IMR-90 (cell line): ENCODE results near the gene ZNF549. TPM values are rescaled to one million over a fixed set of nuclear protein-coding genes. Genes with fewer than 3 reads are reported as not detected.

Experiments used
- ATAC-seq: fragments of 200-7000 bp; cut with Tn5 transposase; 2 replicates; pipeline ENCODE4 v1.9.1; 2020; ENCODE audit warnings: low read depth, mild to moderate bottlenecking, moderate library complexity
- BruUV-seq: library from RNA; stranded (reverse); fragments of 400-500 nt; replicated peaks from 2 replicates; lab custom pipeline; 2021; lab: Mats Ljungman, UMichigan
- CTCF ChIA-PET: fragments of 300-600 bp; formaldehyde crosslinking; extraction: SDS; loops from one replicate; lab custom pipeline; 2021; ENCODE audit warnings: antibody characterized with exemption; lab: Yijun Ruan, JAX
- POLR2A ChIA-PET: fragments of 300-600 bp; sonication (Branson Sonifier 250); formaldehyde crosslinking; loops from one replicate; lab custom pipeline; 2022; ENCODE audit warnings: antibody characterized with exemption; ENCODE audit not compliant: unreplicated experiment; lab: Charles Lee
- DNase-seq: peaks from one replicate; pipeline ENCODE4 v3.0.0; 2013
- H2AFZ ChIP-seq: replicated peaks from 2 replicates; pipeline ENCODE3; 2013; ENCODE audit warnings: low read length, mild to moderate bottlenecking; ENCODE audit not compliant: poor library complexity
- H2AK5ac ChIP-seq: 2 replicates; pipeline ENCODE4 v1.6.1; 2013; ENCODE audit warnings: low read depth, low read length, inconsistent platforms
- H2AK9ac ChIP-seq: replicated peaks from 2 replicates; pipeline ENCODE3; 2013; ENCODE audit warnings: mild to moderate bottlenecking, low read depth, low read length, moderate library complexity; ENCODE audit not compliant: poor library complexity
- H2BK120ac ChIP-seq: 2 replicates; pipeline ENCODE4 v1.6.1; 2013; ENCODE audit warnings: low read depth, low read length, inconsistent platforms
- H2BK15ac ChIP-seq: 3 replicates; pipeline ENCODE4 v1.6.1; 2013; ENCODE audit warnings: low read depth, low read length, inconsistent platforms
- H2BK20ac ChIP-seq: 2 replicates; pipeline ENCODE4 v1.6.1; 2013; ENCODE audit warnings: low read depth, mild to moderate bottlenecking, inconsistent platforms, low read length, moderate library complexity
- H2BK5ac ChIP-seq: 2 replicates; pipeline ENCODE4 v1.6.1; 2013; ENCODE audit warnings: mild to moderate bottlenecking, low read depth, low read length, inconsistent platforms; ENCODE audit not compliant: poor library complexity, severe bottlenecking
- H3K14ac ChIP-seq: replicated peaks from 2 replicates; pipeline ENCODE4 v1.6.1; 2013; ENCODE audit warnings: low read depth, low read length, inconsistent platforms
- H3K18ac ChIP-seq: 2 replicates; pipeline ENCODE4 v1.6.1; 2013; ENCODE audit warnings: low read depth, low read length, control low read depth
- H3K23ac ChIP-seq: 2 replicates; pipeline ENCODE4 v1.6.1; 2013; ENCODE audit warnings: low read depth, low read length, inconsistent platforms
- H3K27ac ChIP-seq: 2 replicates; pipeline ENCODE4 v1.5.1; 2013; ENCODE audit warnings: mild to moderate bottlenecking, control low read depth, low read length; ENCODE audit not compliant: insufficient read depth
- H3K27me3 ChIP-seq: 2 replicates; pipeline ENCODE4 v1.6.1; 2013; ENCODE audit warnings: low read length; ENCODE audit not compliant: control insufficient read depth, insufficient read depth
- H3K36me3 ChIP-seq: 2 replicates; pipeline ENCODE4 v1.6.1; 2013; ENCODE audit warnings: low read length, mixed read lengths; ENCODE audit not compliant: control insufficient read depth, insufficient read depth
- H3K4ac ChIP-seq: 2 replicates; pipeline ENCODE4 v1.6.1; 2013; ENCODE audit warnings: low read depth, low read length, inconsistent platforms
- H3K4me1 ChIP-seq: 2 replicates; pipeline ENCODE4 v1.6.1; 2013; ENCODE audit warnings: low read length, mixed read lengths; ENCODE audit not compliant: control insufficient read depth, insufficient read depth
- H3K4me2 ChIP-seq: 2 replicates; pipeline ENCODE4 v1.6.1; 2013; ENCODE audit warnings: low read depth, mild to moderate bottlenecking, control low read depth, low read length, moderate library complexity
- H3K4me3 ChIP-seq: 2 replicates; pipeline ENCODE4 v1.5.1; 2013; ENCODE audit warnings: low read depth, mild to moderate bottlenecking, control low read depth, low read length, moderate library complexity; ENCODE audit not compliant: insufficient read depth
- H3K56ac ChIP-seq: 2 replicates; pipeline ENCODE4 v1.6.1; 2013; ENCODE audit warnings: low read length, inconsistent platforms; ENCODE audit not compliant: insufficient read depth; ENCODE audit errors: extremely low read depth
- H3K79me1 ChIP-seq, 2 experiments: 2 replicates each; pipeline ENCODE4 v1.6.1; 2013; ENCODE audit warnings: low read length in 2 of 2, inconsistent platforms in 1 of 2, low read depth in 1 of 2
- H3K9ac ChIP-seq: 2 replicates; pipeline ENCODE4 v1.6.1; 2013; ENCODE audit warnings: low read depth, low read length, control low read depth
- H3K9me1 ChIP-seq: 2 replicates; pipeline ENCODE4 v1.6.1; 2013; ENCODE audit warnings: low read length, inconsistent platforms; ENCODE audit not compliant: insufficient read depth
- H3K9me3 ChIP-seq: 2 replicates; pipeline ENCODE4 v1.6.1; 2013; ENCODE audit warnings: low read length; ENCODE audit not compliant: control insufficient read depth, insufficient read depth
- H4K20me1 ChIP-seq: 2 replicates; pipeline ENCODE4 v1.6.1; 2013; ENCODE audit warnings: low read length, inconsistent platforms; ENCODE audit not compliant: insufficient read depth
- H4K5ac ChIP-seq: 2 replicates; pipeline ENCODE4 v1.6.1; 2013; ENCODE audit warnings: mild to moderate bottlenecking, low read depth, low read length, control low read depth
- H4K8ac ChIP-seq, 2 experiments: 2 replicates each; pipeline ENCODE4 v1.6.1; 2013; ENCODE audit warnings: low read depth in 2 of 2, low read length in 2 of 2, control low read depth in 1 of 2, inconsistent platforms in 1 of 2
- H4K91ac ChIP-seq: 2 replicates; pipeline ENCODE4 v1.6.1; 2013; ENCODE audit warnings: low read depth, low read length, inconsistent platforms; ENCODE audit not compliant: insufficient read depth
- BHLHE40 ChIP-seq: fragments of 150-350 bp; IDR thresholded peaks from 2 replicates; pipeline ENCODE4 v1.6.1; 2016; ENCODE audit warnings: mild to moderate bottlenecking, low read depth, low read length
- CEBPB ChIP-seq: IDR thresholded peaks from 2 replicates; pipeline ENCODE4 v1.6.1; 2012; ENCODE audit warnings: low read depth, low read length, improper control_type of control experiment
- CTCF ChIP-seq: conservative IDR thresholded peaks from 2 replicates; pipeline ENCODE4 v1.5.1; 2012; ENCODE audit warnings: mild to moderate bottlenecking, low read depth, low read length, improper control_type of control experiment
- ELK1 ChIP-seq: fragments of 150-350 bp; IDR thresholded peaks from 2 replicates; pipeline ENCODE4 v1.6.1; 2016; ENCODE audit warnings: low read depth, mild to moderate bottlenecking, low read length, moderate library complexity, borderline replicate concordance
- FOS ChIP-seq: fragments of 150-350 bp; IDR thresholded peaks from 2 replicates; pipeline ENCODE4 v1.6.1; 2016; ENCODE audit warnings: low read depth, low read length
- MAFK ChIP-seq: IDR thresholded peaks from 2 replicates; pipeline ENCODE4 v1.6.1; 2012; ENCODE audit warnings: low read depth, low read length, improper control_type of control experiment
- MAZ ChIP-seq: IDR thresholded peaks from 2 replicates; pipeline ENCODE4 v1.6.1; 2012; ENCODE audit warnings: low read depth, mild to moderate bottlenecking, low read length, improper control_type of control experiment, moderate library complexity, borderline replicate concordance
- POLR2A ChIP-seq: IDR thresholded peaks from 2 replicates; pipeline ENCODE4 v1.6.1; 2012; ENCODE audit warnings: mild to moderate bottlenecking, low read depth, low read length
- RCOR1 ChIP-seq: IDR thresholded peaks from 2 replicates; pipeline ENCODE4 v1.6.1; 2012; ENCODE audit warnings: mild to moderate bottlenecking, low read length, improper control_type of control experiment; ENCODE audit not compliant: insufficient replicate concordance
- SMC3 ChIP-seq: fragments of 150-350 bp; IDR thresholded peaks from 2 replicates; pipeline ENCODE4 v1.6.1; 2016; ENCODE audit warnings: low read depth, mild to moderate bottlenecking, antibody characterized with exemption, low read length, moderate library complexity
- USF2 ChIP-seq: fragments of 150-350 bp; IDR thresholded peaks from 2 replicates; pipeline ENCODE4 v1.6.1; 2017; ENCODE audit warnings: mild to moderate bottlenecking, antibody characterized with exemption, low read length, low read depth
- dilution Hi-C: fragments of 300-500 bp; cut with HindIII; formaldehyde crosslinking; loops from one replicate; pipeline ENCODE4 v1.14.3; 2018; ENCODE audit warnings: low sequenced_read_pairs; ENCODE audit not compliant: unreplicated experiment
- in situ Hi-C: fragments of 300-500 bp; cut with MboI; formaldehyde crosslinking; loops from 3 replicates; pipeline ENCODE4 v1.14.3; 2019; ENCODE audit warnings: low sequenced_read_pairs, inconsistent platforms, mixed read lengths
- intact Hi-C: fragments of 100-400 bp; cut with micrococcal nuclease; formaldehyde crosslinking; loops from 2 replicates; pipeline ENCODE4 v1.10.0; 2022
- polyA plus RNA-seq, 3 experiments: library from polyadenylated mRNA; depleted of rRNA; stranded (reverse); fragments of >200 nt; gene quantifications; 2 replicates each; pipeline ENCODE4 v1.2.3, GENCODE V29; 2012; ENCODE audit warnings: low replicate concordance in 1 of 3
- total RNA-seq: library from RNA; depleted of rRNA; stranded (reverse); fragments of >200 nt; gene quantifications from 2 replicates; pipeline ENCODE4 v1.2.3, GENCODE V29; 2012

Gene ZNF549
- total and polyA plus RNA-seq, 2 of the 4 experiments (the other 2 are of a cell fraction), result 2.4 to 8.6 TPM

GRCh38 chr19:57570707-57571106 is 43.6 kb downstream of the ZNF549 start:
- intact Hi-C loops, result no loop called here
- POLR2A ChIA-PET, result no interaction called here

More at GRCh38 chr19:57570707-57571106, 43.6 kb downstream of the ZNF549 start:
- no peak overlapping the region for H2AK5ac ChIP-seq
- no peak overlapping the region for H2AFZ ChIP-seq
- H2BK15ac ChIP-seq, result no peak overlapping the region
- no peak overlapping the region for H3K4me2 ChIP-seq
- no peak overlapping the region for H4K5ac ChIP-seq
- DNase-seq, result no peak
- peaks cover 94% of the 10 kb centered on the region for H3K9me3 ChIP-seq
- CTCF ChIA-PET, result no interaction called here
- peaks cover 49% of the 10 kb centered on the region for H3K36me3 ChIP-seq
- H3K18ac ChIP-seq, result no peak overlapping the region
- in situ Hi-C loops (no loop called here), dilution Hi-C loops (no loop called here)
- no peak overlapping the region for H3K4me3 ChIP-seq
- H2BK5ac ChIP-seq, result no peak overlapping the region
- no peak overlapping the region for H3K23ac ChIP-seq
- no peaks in the 10 kb centered on the region for H3K4me1 ChIP-seq
- H3K9ac ChIP-seq, result no peak overlapping the region
- H3K56ac ChIP-seq, result no peak overlapping the region
- no peak for ATAC-seq
- H2BK120ac ChIP-seq, result no peak overlapping the region
- no peak overlapping the region for H3K27ac ChIP-seq
- TF ChIP-seq SMC3 (no peak), POLR2A (no peak), MAFK (no peak), RCOR1 (no peak), USF2 (no peak), FOS (no peak), CEBPB (no peak), BHLHE40 (no peak), CTCF (no peak), ELK1 (no peak), MAZ (no peak)
- H2BK20ac ChIP-seq, result no peak overlapping the region
- H4K8ac ChIP-seq, result no peak overlapping the region
- H2AK9ac ChIP-seq, result no peak overlapping the region
- H4K20me1 ChIP-seq, result no peaks in the 10 kb centered on the region
- no peak overlapping the region for H3K14ac ChIP-seq
- no peak overlapping the region for H4K91ac ChIP-seq
- BruUV-seq, result no TSS peak
- no peak overlapping the region for H3K4ac ChIP-seq
- no peaks in the 10 kb centered on the region for H3K27me3 ChIP-seq
- peaks cover 3 to 5% of the 10 kb centered on the region in 2 experiments; a peak in 2 of 4 replicates for H3K79me1 ChIP-seq
- no peaks in the 10 kb centered on the region for H3K9me1 ChIP-seq
